Measurements from ENCODE around the gene SH3GL3.

Gene SH3GL3

DNA sequence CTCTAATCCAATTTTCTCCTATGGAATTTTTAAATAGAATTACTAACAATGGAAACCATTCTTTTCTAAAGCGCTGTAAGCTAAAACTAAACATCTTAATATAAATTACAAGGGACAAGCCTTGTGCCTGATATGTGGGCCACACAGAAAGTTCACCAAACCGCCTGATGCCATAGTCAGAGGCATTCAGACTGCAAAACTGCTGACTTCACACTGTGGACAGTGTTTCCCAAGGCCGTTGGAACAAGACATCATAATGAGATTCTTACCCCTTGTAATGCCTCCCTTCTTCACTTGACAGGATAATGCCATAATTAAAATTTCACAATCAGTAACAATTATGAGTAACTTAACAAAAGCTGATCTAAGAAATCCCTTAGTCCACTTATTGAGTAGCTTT, 14.9 kb downstream of the SH3GL3 start:
- no peak overlapping the region for H3K4me3 ChIP-seq
- TF ChIP-seq, protein P1, sequence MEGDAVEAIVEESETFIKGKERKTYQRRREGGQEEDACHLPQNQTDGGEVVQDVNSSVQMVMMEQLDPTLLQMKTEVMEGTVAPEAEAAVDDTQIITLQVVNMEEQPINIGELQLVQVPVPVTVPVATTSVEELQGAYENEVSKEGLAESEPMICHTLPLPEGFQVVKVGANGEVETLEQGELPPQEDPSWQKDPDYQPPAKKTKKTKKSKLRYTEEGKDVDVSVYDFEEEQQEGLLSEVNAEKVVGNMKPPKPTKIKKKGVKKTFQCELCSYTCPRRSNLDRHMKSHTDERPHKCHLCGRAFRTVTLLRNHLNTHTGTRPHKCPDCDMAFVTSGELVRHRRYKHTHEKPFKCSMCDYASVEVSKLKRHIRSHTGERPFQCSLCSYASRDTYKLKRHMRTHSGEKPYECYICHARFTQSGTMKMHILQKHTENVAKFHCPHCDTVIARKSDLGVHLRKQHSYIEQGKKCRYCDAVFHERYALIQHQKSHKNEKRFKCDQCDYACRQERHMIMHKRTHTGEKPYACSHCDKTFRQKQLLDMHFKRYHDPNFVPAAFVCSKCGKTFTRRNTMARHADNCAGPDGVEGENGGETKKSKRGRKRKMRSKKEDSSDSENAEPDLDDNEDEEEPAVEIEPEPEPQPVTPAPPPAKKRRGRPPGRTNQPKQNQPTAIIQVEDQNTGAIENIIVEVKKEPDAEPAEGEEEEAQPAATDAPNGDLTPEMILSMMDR (IDR thresholded peaks at IDR 0.05): no peak
- no peak overlapping the region for H3K27ac ChIP-seq
- DNase-seq (ENCODE audit: low spot score): no peak

- DNase-seq (ENCODE audit: low spot score): no peak
- Histone ChIP-seq H3K27ac (no peak overlapping the region), H3K4me3 (no peak overlapping the region)
- TF ChIP-seq, protein P1 (IDR thresholded peaks at IDR 0.05): no peak
Measured at GRCh38 chr15:83462953-83463433, 15.9 kb downstream of the SH3GL3 start.

DNA sequence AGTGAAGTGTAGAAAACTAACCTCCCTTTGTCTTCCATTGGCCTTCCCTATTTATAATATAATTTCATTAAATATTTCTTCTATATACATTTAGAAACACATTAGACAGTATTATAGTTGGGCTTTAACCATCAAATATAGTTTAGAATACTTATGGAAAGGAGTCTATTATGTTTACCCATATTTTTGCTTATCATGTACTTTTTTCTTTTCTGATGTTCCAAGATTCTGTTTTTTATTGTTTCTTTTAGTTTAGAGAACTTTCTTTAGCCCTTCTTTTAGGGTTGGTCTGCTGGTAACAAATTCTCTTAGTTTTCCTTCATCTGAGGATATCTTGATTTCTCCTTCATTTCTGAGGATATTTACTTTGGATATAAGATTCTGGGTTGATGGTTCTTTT, 23.7 kb downstream of the SH3GL3 start:
- Histone ChIP-seq H3K27ac (no peak overlapping the region), H3K4me3 (no peak overlapping the region)
- TF ChIP-seq, protein P1 (IDR thresholded peaks at IDR 0.05): no peak
- no peak for DNase-seq (ENCODE audit: low spot score)

DNA sequence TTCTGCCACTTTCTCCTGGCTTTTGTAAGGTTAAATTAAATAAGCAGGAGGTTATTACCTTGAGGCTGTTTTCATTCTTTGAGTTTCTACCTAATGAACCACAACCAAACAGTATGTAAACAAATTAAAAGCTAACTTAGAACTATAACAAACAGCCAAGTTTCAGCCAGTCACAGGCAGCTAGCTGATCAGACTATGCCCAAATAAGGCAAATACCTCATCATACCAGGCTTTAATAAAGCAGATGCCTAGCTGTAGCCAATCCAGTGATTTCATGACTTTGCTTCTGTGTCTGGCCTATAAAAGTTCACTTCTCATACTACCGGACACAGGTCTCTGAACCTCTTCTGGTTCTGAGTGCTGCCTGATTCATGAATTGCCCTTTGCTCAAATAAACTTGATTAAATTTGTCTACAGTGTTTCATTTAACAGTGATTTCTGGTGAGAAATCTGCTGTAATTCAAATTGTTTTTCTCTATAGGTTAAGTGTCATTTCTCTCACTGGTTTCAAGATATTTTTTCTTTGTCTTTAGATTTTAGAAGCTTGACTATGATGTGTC, 24.2 kb downstream of the SH3GL3 start:
- DNase-seq (ENCODE audit: low spot score): no peak
- Histone ChIP-seq H3K4me3 (no peak overlapping the region), H3K27ac (no peak overlapping the region)
- TF ChIP-seq, protein P1 (IDR thresholded peaks at IDR 0.05): no peak

DNA sequence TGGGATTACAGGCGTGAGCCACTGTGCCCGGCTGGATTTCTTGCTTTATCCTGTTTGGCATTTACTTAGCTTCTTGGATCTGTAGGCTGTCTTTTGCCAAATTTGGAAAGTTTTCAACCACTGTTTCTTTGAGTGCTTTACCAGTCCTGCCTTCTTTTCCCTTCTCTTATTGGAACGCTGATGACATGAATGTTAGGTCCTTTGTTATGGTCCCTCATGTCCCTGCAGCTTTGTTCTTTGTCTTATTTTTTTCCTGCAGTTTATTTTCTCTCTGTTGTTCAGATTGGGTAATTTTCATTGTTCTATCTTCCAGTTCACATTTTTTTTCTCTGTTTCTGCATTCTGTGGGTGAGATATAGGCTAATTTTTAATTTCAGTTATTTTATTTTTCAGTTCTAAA, 25.0 kb downstream of the SH3GL3 start:
- no peak overlapping the region for H3K4me3 ChIP-seq
- no peak for DNase-seq (ENCODE audit: low spot score)
- TF ChIP-seq, protein P1 (IDR thresholded peaks at IDR 0.05): no peak
- H3K27ac ChIP-seq: no peak overlapping the region

DNA sequence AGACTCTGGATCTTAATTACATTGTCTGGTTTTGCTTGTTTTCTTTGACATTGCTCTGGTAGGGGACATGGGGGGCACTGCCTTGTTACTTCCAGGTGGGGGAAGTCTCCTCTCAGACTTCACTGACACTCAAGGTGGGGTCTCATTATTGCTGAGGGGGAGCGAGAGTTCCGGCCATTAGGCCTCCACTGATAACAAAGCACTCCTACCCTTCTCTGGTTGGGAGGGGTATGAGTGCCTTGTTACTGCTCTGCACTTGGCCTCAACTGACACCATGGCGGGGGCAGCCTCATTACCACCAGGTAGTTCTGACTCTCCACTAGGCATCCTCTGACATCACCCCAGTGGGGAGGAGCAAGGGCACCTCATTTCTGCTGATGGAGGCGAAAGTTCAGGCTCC, 25.7 kb downstream of the SH3GL3 start:
- H3K27ac ChIP-seq: no peak overlapping the region
- TF ChIP-seq, protein P1 (IDR thresholded peaks at IDR 0.05): no peak

GRCh38 chr15:83474578-83474977, 27.4 kb downstream of the SH3GL3 start:
- TF ChIP-seq, protein P1 (IDR thresholded peaks at IDR 0.05): no peak
- no peak for DNase-seq (ENCODE audit: low spot score)
- H3K27ac ChIP-seq: no peak overlapping the region

More for the DNA sequence above, 25.7 kb downstream of the SH3GL3 start:
- DNase-seq (ENCODE audit: low spot score): no peak
- no peak overlapping the region for H3K4me3 ChIP-seq

More at GRCh38 chr15:83474578-83474977, 27.4 kb downstream of the SH3GL3 start:
- H3K4me3 ChIP-seq: no peak overlapping the region

All from coronary artery (tissue), 2 donors.